GM23338 (cell line): Measurements from ENCODE around the gene MLLT11. TPM values are rescaled to one million over a fixed set of nuclear protein-coding genes. Genes with fewer than 3 reads are reported as not detected.

ENCODE experiments used
- ATAC-seq: fragments of 200-7000 bp; cut with Tn5 transposase; 3 replicates; pipeline ENCODE4 v1.9.1; 2020
- DNase-seq: peaks from one replicate; pipeline ENCODE4 v3.0.0-alpha.2; 2015; ENCODE audit warnings: low spot score
- H2AFZ ChIP-seq: fragments of 200-600 bp; sonication (generic); 2 replicates; pipeline ENCODE4 v1.8.0; 2016; ENCODE audit warnings: antibody characterized with exemption, mild to moderate bottlenecking, moderate library complexity
- H3F3A ChIP-seq: fragments of 200-600 bp; sonication (generic); replicated peaks from 2 replicates; pipeline ENCODE4 v1.8.0; 2017; ENCODE audit warnings: antibody characterized with exemption, mixed run types, low read depth
- H3K27ac ChIP-seq: fragments of 200-600 bp; sonication (generic); 2 replicates; pipeline ENCODE4 v1.6.1; 2016; ENCODE audit warnings: low read depth
- H3K27me3 ChIP-seq: fragments of 200-600 bp; sonication (generic); 2 replicates; pipeline ENCODE4 v1.8.0; 2016; ENCODE audit warnings: mild to moderate bottlenecking, mixed run types, moderate library complexity; ENCODE audit not compliant: insufficient read depth
- H3K36me3 ChIP-seq: fragments of 200-600 bp; sonication (generic); 2 replicates; pipeline ENCODE4 v1.8.0; 2016; ENCODE audit warnings: mild to moderate bottlenecking; ENCODE audit not compliant: insufficient read depth
- H3K4me1 ChIP-seq: fragments of 200-600 bp; sonication (generic); 2 replicates; pipeline ENCODE4 v1.8.0; 2016; ENCODE audit warnings: mild to moderate bottlenecking, moderate library complexity; ENCODE audit not compliant: insufficient read depth
- H3K4me2 ChIP-seq: fragments of 200-600 bp; sonication (generic); 2 replicates; pipeline ENCODE4 v1.7.1; 2017; ENCODE audit warnings: mixed run types
- H3K4me3 ChIP-seq: fragments of 200-600 bp; sonication (generic); 2 replicates; pipeline ENCODE4 v1.6.1; 2016; ENCODE audit warnings: mixed run types
- H3K79me2 ChIP-seq: fragments of 200-600 bp; sonication (generic); replicated peaks from 2 replicates; pipeline ENCODE4 v1.8.0; 2017; ENCODE audit warnings: mild to moderate bottlenecking; ENCODE audit not compliant: insufficient read depth
- H3K9me2 ChIP-seq: fragments of 200-600 bp; sonication (generic); 2 replicates; pipeline ENCODE4 v1.8.0; 2017; ENCODE audit not compliant: insufficient read depth
- H4K20me1 ChIP-seq: fragments of 200-600 bp; sonication (generic); replicated peaks from 2 replicates; pipeline ENCODE4 v1.8.0; 2017; ENCODE audit warnings: mild to moderate bottlenecking; ENCODE audit not compliant: insufficient read depth
- H3K27ac Mint-ChIP-seq: 2 replicates; pipeline ENCODE4 v1.8.0; 2020; ENCODE audit warnings: inconsistent platforms, mild to moderate bottlenecking, moderate library complexity, mixed read lengths
- H3K27me3 Mint-ChIP-seq: 3 replicates; pipeline ENCODE4 v1.8.0; 2022; ENCODE audit warnings: low read depth, mild to moderate bottlenecking, moderate library complexity, mixed read lengths, inconsistent platforms; ENCODE audit not compliant: insufficient read depth, poor library complexity
- H3K36me3 Mint-ChIP-seq: 3 replicates; pipeline ENCODE4 v1.8.0; 2021; ENCODE audit warnings: low read depth, mild to moderate bottlenecking, inconsistent platforms, moderate library complexity, mixed read lengths
- H3K4me1 Mint-ChIP-seq: 3 replicates; pipeline ENCODE4 v1.8.0; 2020; ENCODE audit warnings: mild to moderate bottlenecking, inconsistent platforms, mixed read lengths
- H3K4me3 Mint-ChIP-seq: 3 replicates; pipeline ENCODE4 v1.8.0; 2021; ENCODE audit warnings: moderate library complexity, mild to moderate bottlenecking, inconsistent platforms, mixed read lengths
- H3K9me3 Mint-ChIP-seq: 3 replicates; pipeline ENCODE4 v1.8.0; 2020; ENCODE audit warnings: moderate library complexity, mild to moderate bottlenecking, inconsistent platforms, mixed read lengths
- CREB1 ChIP-seq: fragments of 250-450 bp; sonication (Bioruptor Pico); IDR thresholded peaks from 2 replicates; pipeline ENCODE4 v1.5.0; 2020; ENCODE audit warnings: low read depth, mild to moderate bottlenecking, moderate library complexity
- CTCF ChIP-seq, 2 experiments: fragments of 200-600 bp in 1 of 2; sonication (generic) in 1 of 2; conservative IDR thresholded peaks; 2 replicates each; pipeline versions ENCODE4 v1.5.1 to v1.6.1; 2016 to 2017; ENCODE audit warnings: antibody characterized with exemption in 2 of 2, low read depth in 2 of 2, mild to moderate bottlenecking in 2 of 2, moderate library complexity in 1 of 2
- ETS1 ChIP-seq: IDR thresholded peaks from 2 replicates; pipeline ENCODE4 v1.6.1; 2016; ENCODE audit warnings: antibody characterized with exemption
- EZH2 ChIP-seq: fragments of 200-600 bp; sonication (generic); IDR thresholded peaks from one replicate; pipeline ENCODE4 v1.8.0; 2017; ENCODE audit warnings: antibody characterized with exemption, mild to moderate bottlenecking, low read depth; ENCODE audit not compliant: unreplicated experiment
- EZH2phosphoT487 ChIP-seq: fragments of 200-600 bp; sonication (generic); IDR thresholded peaks from one replicate; pipeline ENCODE4 v1.8.1; 2018; ENCODE audit warnings: antibody characterized with exemption; ENCODE audit not compliant: unreplicated experiment
- NANOG ChIP-seq: IDR thresholded peaks from 2 replicates; pipeline ENCODE4 v1.6.1; 2016; ENCODE audit warnings: antibody characterized with exemption, borderline replicate concordance
- REST ChIP-seq: IDR thresholded peaks from one replicate; pipeline ENCODE4 v1.6.1; 2018; ENCODE audit warnings: antibody characterized with exemption; ENCODE audit not compliant: unreplicated experiment
- STAT1 ChIP-seq: IDR thresholded peaks from one replicate; pipeline ENCODE4 v1.6.1; 2016; ENCODE audit warnings: antibody characterized with exemption; ENCODE audit not compliant: unreplicated experiment
- ZNF114 ChIP-seq: fragments of 250-450 bp; sonication (Bioruptor Pico); IDR thresholded peaks from 2 replicates; pipeline ENCODE4 v1.5.0; 2020; ENCODE audit warnings: mild to moderate bottlenecking, moderate library complexity
- ZNF331 ChIP-seq: fragments of 250-450 bp; sonication (Bioruptor Pico); IDR thresholded peaks from 2 replicates; pipeline ENCODE4 v1.5.0; 2020; ENCODE audit warnings: low read depth, mild to moderate bottlenecking, moderate library complexity
- ZNF462 ChIP-seq: fragments of 250-450 bp; sonication (Bioruptor Pico); IDR thresholded peaks from 2 replicates; pipeline ENCODE4 v1.5.0; 2020; ENCODE audit warnings: mild to moderate bottlenecking, moderate library complexity
- polyA plus RNA-seq: library from polyadenylated mRNA; unstranded; fragments of >200 nt; fragmentation: Nextera tagmentation; extraction: Ambion mirVana; gene quantifications from 2 replicates; pipeline ENCODE4 v1.2.1, GENCODE V29; 2016
- total RNA-seq: library from RNA; depleted of rRNA; stranded (reverse); fragments of >200 nt; shearing (Covaris generic); gene quantifications from 2 replicates; pipeline ENCODE4 v1.2.3, GENCODE V29; 2014

Gene MLLT11
- total and polyA plus RNA-seq, 2 experiments from 2014 or later, result 10.6 to 22.6 TPM

- TF ChIP-seq CTCF (conservative IDR thresholded peaks at IDR 0.05; ENCODE audit: low read depth in 2 of 2) (no peak), ETS1 (no peak), ZNF331 (no peak), EZH2 (no peak), ZNF114 (CRISPR knock-in tag) (no peak), EZH2phosphoT487 (no peak), STAT1 (no peak), CREB1 (no peak), REST (no peak)
Observed at GRCh38 chr1:151026460-151026859, 33.7 kb upstream of the MLLT11 start (continued).

GRCh38 chr1:151032164-151032563, 28.0 kb upstream of the MLLT11 start:
- Mint-ChIP-seq H3K4me3 (no peak overlapping the region), H3K9me3 (no peaks in the 10 kb centered on the region), H3K27ac (no peak overlapping the region), H3K4me1 (peaks cover 10% of the 10 kb centered on the region), H3K36me3 (peaks cover 40% of the 10 kb centered on the region), H3K27me3 (peaks cover 6% of the 10 kb centered on the region)
- Histone ChIP-seq H3K36me3 (peaks cover 3% of the 10 kb centered on the region; the same call in 1 of the 2 replicates), H3K27ac (no peak overlapping the region), H3K9me2 (no peaks in the 10 kb centered on the region), H3K27me3 (no peaks in the 10 kb centered on the region), H3K79me2 (no peaks in the 10 kb centered on the region), H3K4me3 (no peak overlapping the region), H4K20me1 (no peaks in the 10 kb centered on the region; the same call in none of the 2 replicates), H3K4me2 (no peak overlapping the region), H2AFZ (no peak overlapping the region), H3F3A (no peaks in the 10 kb centered on the region), H3K4me1 (0 out of 2 replicates have a peak, but pooled peaks cover 9% of the 10 kb centered on the region)
- ATAC-seq (no peak), DNase-seq (no peak)
- TF ChIP-seq NANOG (no peak), ZNF462 (CRISPR knock-in tag) (no peak)
